NB4 (cell line): Measurements from ENCODE around the gene HOXD4.

Source experiments
- DNase-seq: peaks from one replicate; pipeline ENCODE4 v3.0.0; 2010; ENCODE audit warnings: low read depth
- H3K4me3 ChIP-seq: one replicate; pipeline ENCODE4 v1.5.1; 2011; ENCODE audit warnings: mild to moderate bottlenecking, low read depth, low read length, moderate library complexity
- CTCF ChIP-seq: IDR thresholded peaks from one replicate; pipeline ENCODE4 v1.5.1; 2012; ENCODE audit warnings: low read depth, low read length
- MAX ChIP-seq: IDR thresholded peaks from 2 replicates; pipeline ENCODE4 v1.6.1; 2011; ENCODE audit warnings: low read depth, low read length
- MYC ChIP-seq: IDR thresholded peaks from 2 replicates; pipeline ENCODE4 v1.6.1; 2011; ENCODE audit warnings: low read depth, low read length
- POLR2A ChIP-seq: IDR thresholded peaks from 2 replicates; pipeline ENCODE4 v1.6.1; 2011; ENCODE audit warnings: mild to moderate bottlenecking; ENCODE audit not compliant: insufficient read length; ENCODE audit errors: extremely low read depth

HOXD4 gene

GRCh38 chr2:176178038-176178756 lies 26.8 kb downstream of the HOXD4 start:
- DNase-seq: peak; percentile 80
- no peak overlapping the region for H3K4me3 ChIP-seq
- TF ChIP-seq CTCF (no peak), MYC (no peak), POLR2A (no peak), MAX (no peak)

GRCh38 chr2:176178757-176179295 lies 27.5 kb downstream of the HOXD4 start:
- DNase-seq: peak; percentile 71
- no peak overlapping the region for H3K4me3 ChIP-seq
- TF ChIP-seq POLR2A (no peak), MYC (no peak), CTCF (no peak), MAX (no peak)

GRCh38 chr2:176181551-176181950 lies 30.2 kb downstream of the HOXD4 start:
- DNase-seq: no peak
- no peak overlapping the region for H3K4me3 ChIP-seq
- TF ChIP-seq POLR2A: no peak
- no peak for TF ChIP-seq MYC
- no peak for TF ChIP-seq CTCF
- TF ChIP-seq MAX: no peak

- no peak for TF ChIP-seq POLR2A
- TF ChIP-seq MYC: no peak
- TF ChIP-seq MAX: no peak
- no peak for TF ChIP-seq CTCF
- no peak for DNase-seq
- no peak overlapping the region for H3K4me3 ChIP-seq
Observed at GRCh38 chr2:176182671-176183070, 31.3 kb downstream of the HOXD4 start.

- H3K4me3 ChIP-seq: no peak overlapping the region
- TF ChIP-seq MAX (no peak), MYC (no peak), POLR2A (no peak), CTCF (no peak)
- DNase-seq: no peak
Observed at GRCh38 chr2:176184749-176185148, 33.4 kb downstream of the HOXD4 start.

GRCh38 chr2:176186024-176186423 lies 34.7 kb downstream of the HOXD4 start:
- no peak for TF ChIP-seq MYC
- TF ChIP-seq POLR2A: no peak
- no peak for TF ChIP-seq MAX
- TF ChIP-seq CTCF: no peak
- no peak for DNase-seq
- no peak overlapping the region for H3K4me3 ChIP-seq
